Measurements from ENCODE around the gene CLRN2.

DNA sequence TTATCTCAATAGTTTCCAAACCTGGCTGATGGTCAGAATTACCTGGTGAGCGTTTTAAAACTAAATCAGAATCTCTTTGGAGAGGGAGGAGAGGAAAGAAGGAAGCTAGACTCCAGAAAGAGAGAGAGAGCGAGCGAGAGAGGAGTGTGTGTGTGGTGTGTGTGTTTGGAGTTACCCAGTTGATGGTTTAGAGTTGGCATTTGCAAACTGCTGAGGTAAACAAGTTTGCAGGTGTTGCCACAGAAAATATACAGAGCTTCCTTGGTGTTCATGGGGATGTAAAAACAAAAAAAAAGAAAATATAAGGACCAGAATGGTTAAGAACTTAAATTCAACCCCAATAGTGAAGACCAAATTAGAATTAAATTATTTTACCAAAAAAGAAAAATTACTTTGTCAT is 35.6 kb downstream of the CLRN2 start:
- no peak for TF ChIP-seq EZH2 (IDR thresholded peaks at IDR 0.05; ENCODE audit: borderline replicate concordance, insufficient read depth, low read length, poor library complexity, severe bottlenecking)
- TF ChIP-seq, protein P1, sequence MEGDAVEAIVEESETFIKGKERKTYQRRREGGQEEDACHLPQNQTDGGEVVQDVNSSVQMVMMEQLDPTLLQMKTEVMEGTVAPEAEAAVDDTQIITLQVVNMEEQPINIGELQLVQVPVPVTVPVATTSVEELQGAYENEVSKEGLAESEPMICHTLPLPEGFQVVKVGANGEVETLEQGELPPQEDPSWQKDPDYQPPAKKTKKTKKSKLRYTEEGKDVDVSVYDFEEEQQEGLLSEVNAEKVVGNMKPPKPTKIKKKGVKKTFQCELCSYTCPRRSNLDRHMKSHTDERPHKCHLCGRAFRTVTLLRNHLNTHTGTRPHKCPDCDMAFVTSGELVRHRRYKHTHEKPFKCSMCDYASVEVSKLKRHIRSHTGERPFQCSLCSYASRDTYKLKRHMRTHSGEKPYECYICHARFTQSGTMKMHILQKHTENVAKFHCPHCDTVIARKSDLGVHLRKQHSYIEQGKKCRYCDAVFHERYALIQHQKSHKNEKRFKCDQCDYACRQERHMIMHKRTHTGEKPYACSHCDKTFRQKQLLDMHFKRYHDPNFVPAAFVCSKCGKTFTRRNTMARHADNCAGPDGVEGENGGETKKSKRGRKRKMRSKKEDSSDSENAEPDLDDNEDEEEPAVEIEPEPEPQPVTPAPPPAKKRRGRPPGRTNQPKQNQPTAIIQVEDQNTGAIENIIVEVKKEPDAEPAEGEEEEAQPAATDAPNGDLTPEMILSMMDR (IDR thresholded peaks at IDR 0.05; ENCODE audit: poor library complexity, severe bottlenecking) = no peak
